ENCODE results near the gene HTT-AS.
"Not testable (repeated sequence)": the region's sequence is repeated elsewhere in the genome, so short reads cannot be mapped to it uniquely, and the experiment has no call there.

The HTT-AS gene

GRCh38 chr4:3074078-3074845 is at the start of gene HTT-AS, which contains the start of gene HTT:
TSS of gene HTT-AS (minus strand) at chr4:3074538.
TSS of gene HTT (plus strand) at chr4:3074681. CDS start at chr4:3074826, 145 bp downstream.
- peak; percentile 91 to 99 for DNase-seq

GRCh38 chr4:3123181-3123671 is 48.9 kb upstream of the HTT-AS start:
- DNase-seq = no peak

GRCh38 chr4:3122081-3122563 is 47.8 kb upstream of the HTT-AS start:
- no peak for DNase-seq

- DNase-seq = no peak
Observed at GRCh38 chr4:3121596-3121995, 47.3 kb upstream of the HTT-AS start.

- no peak for DNase-seq
Observed at GRCh38 chr4:3121110-3121509, 46.8 kb upstream of the HTT-AS start.

- DNase-seq = no peak
Observed at GRCh38 chr4:3119464-3119863, 45.1 kb upstream of the HTT-AS start.

GRCh38 chr4:3118312-3118711 is 44.0 kb upstream of the HTT-AS start:
- no peak for DNase-seq

GRCh38 chr4:3116955-3117354 is 42.6 kb upstream of the HTT-AS start:
- no peak for DNase-seq

GRCh38 chr4:3115637-3116270 is 41.4 kb upstream of the HTT-AS start:
- DNase-seq = no peak

- no peak for DNase-seq
Observed at GRCh38 chr4:3114377-3114776, 40.0 kb upstream of the HTT-AS start.

- DNase-seq = no peak
Observed at GRCh38 chr4:3112609-3113469, 38.5 kb upstream of the HTT-AS start.

- no peak for DNase-seq
Observed at GRCh38 chr4:3112201-3112600, 37.9 kb upstream of the HTT-AS start.

GRCh38 chr4:3111461-3111860 is 37.1 kb upstream of the HTT-AS start:
- DNase-seq = no peak

GRCh38 chr4:3108211-3108610 is 33.9 kb upstream of the HTT-AS start:
- DNase-seq = no peak

GRCh38 chr4:3107691-3108121 is 33.4 kb upstream of the HTT-AS start:
- no peak for DNase-seq

- no peak for DNase-seq
Observed at GRCh38 chr4:3107271-3107670, 32.9 kb upstream of the HTT-AS start.

GRCh38 chr4:3106339-3107186 is 32.2 kb upstream of the HTT-AS start:
- peak; percentile 87 to 90 for DNase-seq

- no peak for DNase-seq
Observed at GRCh38 chr4:3098346-3098745, 24.0 kb upstream of the HTT-AS start.

GRCh38 chr4:3096202-3096601 is 21.9 kb upstream of the HTT-AS start:
- DNase-seq = no peak

GRCh38 chr4:3094701-3095100 is 20.4 kb upstream of the HTT-AS start:
- not testable (repeated sequence) for DNase-seq

GRCh38 chr4:3091464-3091863 is 17.1 kb upstream of the HTT-AS start:
- no peak for DNase-seq

Data from stimulated activated CD4-positive, alpha-beta T cell treated with anti-CD3 and anti-CD28 coated beads, Interleukin-4, amount 100 ng/mL, for 4 hours (primary cell).